Right cardiac atrium (tissue), 5 donors: ENCODE measurements around the gene IMPACT. TPM values are rescaled to one million over a fixed set of nuclear protein-coding genes. Genes with fewer than 3 reads are reported as not detected.

Source experiments
- ATAC-seq, 2 donors: fragments of 200-7000 bp; cut with Tn5 transposase; one replicate each; pipeline versions ENCODE4 v1.8.0 to v1.9.1; 2020; ENCODE audit warnings: moderate library complexity in 2 of 2, mild to moderate bottlenecking in 1 of 2
- DNase-seq, 3 donors: peaks; one replicate each; pipeline ENCODE4 v3.0.0-alpha.2; 2020
- H3K27ac ChIP-seq: one replicate; pipeline ENCODE4 v1.5.1; 2013; ENCODE audit warnings: mild to moderate bottlenecking, low read length, control low read depth, moderate library complexity
- H3K27me3 ChIP-seq: one replicate; pipeline ENCODE4 v1.6.1; 2013; ENCODE audit not compliant: control insufficient read depth, insufficient read depth
- H3K4me1 ChIP-seq: one replicate; pipeline ENCODE4 v1.6.1; 2013; ENCODE audit warnings: low read length; ENCODE audit not compliant: control insufficient read depth, insufficient read depth
- H3K4me3 ChIP-seq: one replicate; pipeline ENCODE4 v1.5.1; 2013; ENCODE audit warnings: low read length, control low read depth
- H3K9me3 ChIP-seq: one replicate; pipeline ENCODE4 v1.6.1; 2013; ENCODE audit warnings: low read length; ENCODE audit not compliant: control insufficient read depth
- WGBS: extraction: QIAGEN DNeasy Blood & Tissue Kit; methylation state at CpG from one replicate; pipeline ENCODE4 v1.1.7; 2013; 5-methylcytosine and 5-hydroxymethylcytosine counted together
- intact Hi-C, 4 donors: fragments of 100-400 bp; cut with DNase I; formaldehyde crosslinking; loops; one replicate each; pipeline versions ENCODE4 v1.11.0 to v1.14.0; 2022 to 2023
- polyA plus RNA-seq: library from polyadenylated mRNA; stranded (reverse); fragments of 200-250 nt; gene quantifications from one replicate; pipeline ENCODE4 v1.2.3, GENCODE V29; 2013
- total RNA-seq, 4 donors: library from RNA; stranded (reverse); fragmentation: NEBNext Ultra II Directional; extraction: Animal tissue kit (Norgen Biotek cat#: 25700); gene quantifications; one replicate each; pipeline ENCODE4 v1.2.1, GENCODE V29; 2021
- donor health status: healthy with polysubstance abuse.
- donor health status: DM: no; HTN: yes; CAD: no.
- donor health status: DM: no; HTN: no; CAD: no.
- donor health status: DM: no; HTN: yes; CAD: no; lungs with severe emphysema.
- donor health status: DM: yes; HTN: yes; CAD: no.

The IMPACT gene
- total and polyA plus RNA-seq, 5 donors: 11.9 to 29.8 (median 22.1) TPM

- 83% methylated on average over 4 of the region's 4 CpGs for WGBS
- ATAC-seq: no peak
- no peaks in the 10 kb centered on the region for H3K9me3 ChIP-seq
Measured at GRCh38 chr18:24459772-24460171, 33.3 kb downstream of the IMPACT start.

GRCh38 chr18:24460388-24460787 lies 33.9 kb downstream of the IMPACT start, which contains the start of gene HRH4:
HRH4 (plus strand) TSS chr18:24460637; CDS start chr18:24460729, 92 bp downstream.
- Histone ChIP-seq H3K9me3 (no peaks in the 10 kb centered on the region), H3K27ac (no peak within 1 kb of the TSS), H3K4me1 (no peaks in the 10 kb centered on the region), H3K27me3 (no peaks in the 10 kb centered on the region), H3K4me3 (no peak within 1 kb of the TSS)
- 71% methylated on average over 1 of the region's 1 CpG for WGBS
- ATAC-seq (no peak), DNase-seq (no peak)
- intact Hi-C loops: no loop called here

More at GRCh38 chr18:24459772-24460171, 33.3 kb downstream of the IMPACT start:
- DNase-seq: no peak
- H3K4me1 ChIP-seq: no peaks in the 10 kb centered on the region
- H3K27me3 ChIP-seq: no peaks in the 10 kb centered on the region
- no peak overlapping the region for H3K27ac ChIP-seq
- no peak overlapping the region for H3K4me3 ChIP-seq
- intact Hi-C loops: no loop called here

GRCh38 chr18:24461996-24462395 lies 35.5 kb downstream of the IMPACT start:
- intact Hi-C loops: no loop called here
- DNase-seq (no peak), ATAC-seq (no peak)
- no peaks in the 10 kb centered on the region for H3K9me3 ChIP-seq
- 91% methylated on average over 8 of the region's 8 CpGs for WGBS
- H3K4me1 ChIP-seq: no peaks in the 10 kb centered on the region
- no peak overlapping the region for H3K27ac ChIP-seq
- no peaks in the 10 kb centered on the region for H3K27me3 ChIP-seq
- H3K4me3 ChIP-seq: no peak overlapping the region

- Histone ChIP-seq H3K27me3 (no peaks in the 10 kb centered on the region), H3K27ac (no peak overlapping the region), H3K9me3 (no peaks in the 10 kb centered on the region), H3K4me1 (no peaks in the 10 kb centered on the region), H3K4me3 (no peak overlapping the region)
- intact Hi-C loops: no loop called here
- DNase-seq (no peak), ATAC-seq (no peak)
- 80% methylated on average over 5 of the region's 5 CpGs for WGBS
Measured at GRCh38 chr18:24462838-24463775, 36.6 kb downstream of the IMPACT start.

- WGBS: 80% methylated on average over 7 of the region's 7 CpGs
- intact Hi-C loops: no loop called here
- H3K4me3 ChIP-seq: no peak overlapping the region
- H3K9me3 ChIP-seq: no peaks in the 10 kb centered on the region
- ATAC-seq: no peak
- H3K27me3 ChIP-seq: no peaks in the 10 kb centered on the region
- no peak for DNase-seq
- H3K27ac ChIP-seq: no peak overlapping the region
- H3K4me1 ChIP-seq: no peaks in the 10 kb centered on the region
Measured at GRCh38 chr18:24465486-24465885, 39.0 kb downstream of the IMPACT start.

- 81% methylated on average over 2 of the region's 2 CpGs for WGBS
- Histone ChIP-seq H3K27me3 (no peaks in the 10 kb centered on the region), H3K27ac (no peak overlapping the region), H3K4me1 (no peaks in the 10 kb centered on the region), H3K4me3 (no peak overlapping the region), H3K9me3 (no peaks in the 10 kb centered on the region)
- no peak for DNase-seq
- no peak for ATAC-seq
- intact Hi-C loops: no loop called here
Measured at GRCh38 chr18:24466771-24467170, 40.3 kb downstream of the IMPACT start.

- intact Hi-C loops: no loop called here
- WGBS: 79% methylated on average over 3 of the region's 3 CpGs
- no peak for ATAC-seq
- Histone ChIP-seq H3K27ac (no peak overlapping the region), H3K4me3 (no peak overlapping the region), H3K9me3 (no peaks in the 10 kb centered on the region), H3K27me3 (no peaks in the 10 kb centered on the region), H3K4me1 (no peaks in the 10 kb centered on the region)
- DNase-seq: no peak
Measured at GRCh38 chr18:24470022-24470618, 43.6 kb downstream of the IMPACT start.

- no peak for DNase-seq
- ATAC-seq: no peak
- no peak overlapping the region for H3K4me3 ChIP-seq
- H3K27me3 ChIP-seq: no peaks in the 10 kb centered on the region
- H3K27ac ChIP-seq: no peak overlapping the region
- 87% methylated on average over 7 of the region's 7 CpGs for WGBS
- H3K4me1 ChIP-seq: no peaks in the 10 kb centered on the region
- no peaks in the 10 kb centered on the region for H3K9me3 ChIP-seq
- intact Hi-C loops: no loop called here
Measured at GRCh38 chr18:24470805-24471204, 44.3 kb downstream of the IMPACT start.

- ATAC-seq (no peak), DNase-seq (no peak)
- Histone ChIP-seq H3K27ac (no peak overlapping the region), H3K9me3 (no peaks in the 10 kb centered on the region), H3K4me1 (no peaks in the 10 kb centered on the region), H3K27me3 (no peaks in the 10 kb centered on the region), H3K4me3 (no peak overlapping the region)
- intact Hi-C loops: no loop called here
- 90% methylated on average over 5 of the region's 5 CpGs for WGBS
Measured at GRCh38 chr18:24472591-24472990, 46.1 kb downstream of the IMPACT start.

GRCh38 chr18:24474406-24474805 lies 47.9 kb downstream of the IMPACT start:
- intact Hi-C loops: no loop called here
- 72% methylated on average over 2 of the region's 2 CpGs for WGBS
- Histone ChIP-seq H3K4me3 (no peak overlapping the region), H3K27me3 (no peaks in the 10 kb centered on the region), H3K27ac (no peak overlapping the region), H3K4me1 (no peaks in the 10 kb centered on the region), H3K9me3 (no peaks in the 10 kb centered on the region)
- no peak for ATAC-seq
- no peak for DNase-seq

- WGBS: 90% methylated on average over 6 of the region's 6 CpGs
- intact Hi-C loops: no loop called here
- no peak for DNase-seq
Measured at GRCh38 chr18:24475926-24476589, 49.6 kb downstream of the IMPACT start.

More at GRCh38 chr18:24475926-24476589, 49.6 kb downstream of the IMPACT start:
- H3K9me3 ChIP-seq: no peaks in the 10 kb centered on the region
- H3K4me3 ChIP-seq: no peak overlapping the region
- H3K27me3 ChIP-seq: no peaks in the 10 kb centered on the region
- ATAC-seq: no peak
- H3K4me1 ChIP-seq: no peaks in the 10 kb centered on the region
- no peak overlapping the region for H3K27ac ChIP-seq
